ENCODE results near the gene NELL2.

NELL2 gene

GRCh38 chr12:44565163-44565562, 311.0 kb downstream of the NELL2 start:
- H3K27me3 Mint-ChIP-seq (ENCODE audit: low read depth), result no peaks in the 10 kb centered on the region
- no peak overlapping the region for H3K27ac Mint-ChIP-seq
- peaks cover under 1% of the 10 kb centered on the region for H3K9me3 Mint-ChIP-seq
- H3K4me3 Mint-ChIP-seq, result no peak overlapping the region
- no peaks in the 10 kb centered on the region for H3K36me3 Mint-ChIP-seq (ENCODE audit: low read depth)
- H3K4me1 Mint-ChIP-seq, result no peaks in the 10 kb centered on the region
- TF ChIP-seq CTCF (IDR thresholded peaks at IDR 0.05; ENCODE audit: unreplicated experiment in 3 of 3), result no peak

GRCh38 chr12:44563486-44563885, 312.6 kb downstream of the NELL2 start:
- peaks cover 6% of the 10 kb centered on the region for H3K9me3 Mint-ChIP-seq
- H3K27me3 Mint-ChIP-seq (ENCODE audit: low read depth), result no peaks in the 10 kb centered on the region
- H3K27ac Mint-ChIP-seq, result no peak overlapping the region
- no peak overlapping the region for H3K4me3 Mint-ChIP-seq
- no peaks in the 10 kb centered on the region for H3K36me3 Mint-ChIP-seq (ENCODE audit: low read depth)
- H3K4me1 Mint-ChIP-seq, result no peaks in the 10 kb centered on the region
- no peak for TF ChIP-seq CTCF (IDR thresholded peaks at IDR 0.05; ENCODE audit: unreplicated experiment in 3 of 3)

- H3K27ac Mint-ChIP-seq, result no peak overlapping the region
- no peak overlapping the region for H3K4me3 Mint-ChIP-seq
- H3K9me3 Mint-ChIP-seq, result peaks cover 16% of the 10 kb centered on the region
- H3K36me3 Mint-ChIP-seq (ENCODE audit: low read depth), result no peaks in the 10 kb centered on the region
- no peaks in the 10 kb centered on the region for H3K4me1 Mint-ChIP-seq
- no peak for TF ChIP-seq CTCF (IDR thresholded peaks at IDR 0.05; ENCODE audit: unreplicated experiment in 3 of 3)
- H3K27me3 Mint-ChIP-seq (ENCODE audit: low read depth), result no peaks in the 10 kb centered on the region
These were observed 317.6 kb downstream of the NELL2 start for GRCh38 chr12:44558340-44559100.

GRCh38 chr12:44555454-44555853, 320.7 kb downstream of the NELL2 start:
- H3K4me3 Mint-ChIP-seq, result no peak overlapping the region
- no peaks in the 10 kb centered on the region for H3K36me3 Mint-ChIP-seq (ENCODE audit: low read depth)
- no peak for TF ChIP-seq CTCF (IDR thresholded peaks at IDR 0.05; ENCODE audit: unreplicated experiment in 3 of 3)
- peaks cover 16% of the 10 kb centered on the region for H3K9me3 Mint-ChIP-seq
- peak overlapping the region in 2 of 3 experiments; percentile 50 to 70 for H3K27ac Mint-ChIP-seq
- H3K4me1 Mint-ChIP-seq, result no peaks in the 10 kb centered on the region
- H3K27me3 Mint-ChIP-seq (ENCODE audit: low read depth), result no peaks in the 10 kb centered on the region

GRCh38 chr12:44551631-44552030, 324.5 kb downstream of the NELL2 start:
- H3K36me3 Mint-ChIP-seq (ENCODE audit: low read depth), result no peaks in the 10 kb centered on the region
- H3K4me1 Mint-ChIP-seq, result no peaks in the 10 kb centered on the region
- H3K27me3 Mint-ChIP-seq (ENCODE audit: low read depth), result no peaks in the 10 kb centered on the region
- no peak for TF ChIP-seq CTCF (IDR thresholded peaks at IDR 0.05; ENCODE audit: unreplicated experiment in 3 of 3)
- H3K4me3 Mint-ChIP-seq, result no peak overlapping the region
- H3K27ac Mint-ChIP-seq, result no peak overlapping the region
- H3K9me3 Mint-ChIP-seq, result no peaks in the 10 kb centered on the region

- no peaks in the 10 kb centered on the region for H3K9me3 Mint-ChIP-seq
- no peaks in the 10 kb centered on the region for H3K27me3 Mint-ChIP-seq (ENCODE audit: low read depth)
- TF ChIP-seq CTCF (IDR thresholded peaks at IDR 0.05; ENCODE audit: unreplicated experiment in 3 of 3), result no peak
- no peak overlapping the region for H3K4me3 Mint-ChIP-seq
- H3K4me1 Mint-ChIP-seq, result no peaks in the 10 kb centered on the region
- no peaks in the 10 kb centered on the region for H3K36me3 Mint-ChIP-seq (ENCODE audit: low read depth)
- no peak overlapping the region for H3K27ac Mint-ChIP-seq
These were observed 325.7 kb downstream of the NELL2 start for GRCh38 chr12:44550377-44550776.

Data from nephron (organoid).